GM10248 (cell line): ENCODE data around the gene OSTN.

Source experiments
- CTCF ChIA-PET: fragments of 300-600 bp; sonication (Branson Sonifier 250); formaldehyde crosslinking; extraction: SDS; loops from one replicate; lab custom pipeline; 2021; ENCODE audit warnings: antibody characterized with exemption; lab: Yijun Ruan, JAX
- POLR2A ChIA-PET: fragments of 350-650 bp; sonication (Branson Sonifier 250); formaldehyde crosslinking; extraction: SDS; loops from one replicate; lab custom pipeline; 2020; ENCODE audit warnings: antibody characterized with exemption; lab: Yijun Ruan, JAX
- DNase-seq: peaks from one replicate; pipeline ENCODE4 v3.0.0; 2012; ENCODE audit errors: extremely low spot score
- CTCF ChIP-seq: IDR thresholded peaks from 2 replicates; pipeline ENCODE4 v1.5.1; 2012; ENCODE audit warnings: mild to moderate bottlenecking, low read depth; ENCODE audit errors: extremely low read depth, missing control alignments, control extremely low read depth

The OSTN gene

GRCh38 chr3:191192941-191193340 is 6.1 kb upstream of the OSTN start:
- POLR2A ChIA-PET, result no interaction called here
- no peak for TF ChIP-seq CTCF
- CTCF ChIA-PET, result interaction anchor here (1.4 kb wide), 1 partner anchor 11 kb away, joined by 3 read pairs; no protein-coding TSS in a partner anchor
- DNase-seq, result no peak

- DNase-seq, result no peak
- ChIA-PET POLR2A (no interaction called here), CTCF (interaction anchor here (0.6 to 1.3 kb wide), 3 partner anchors 14 to 34 kb away, joined by 3 to 5 read pairs (median 3); no protein-coding TSS in a partner anchor)
- no peak for TF ChIP-seq CTCF
These were observed 1.2 kb upstream of the OSTN start for GRCh38 chr3:191197761-191198306.

DNA sequence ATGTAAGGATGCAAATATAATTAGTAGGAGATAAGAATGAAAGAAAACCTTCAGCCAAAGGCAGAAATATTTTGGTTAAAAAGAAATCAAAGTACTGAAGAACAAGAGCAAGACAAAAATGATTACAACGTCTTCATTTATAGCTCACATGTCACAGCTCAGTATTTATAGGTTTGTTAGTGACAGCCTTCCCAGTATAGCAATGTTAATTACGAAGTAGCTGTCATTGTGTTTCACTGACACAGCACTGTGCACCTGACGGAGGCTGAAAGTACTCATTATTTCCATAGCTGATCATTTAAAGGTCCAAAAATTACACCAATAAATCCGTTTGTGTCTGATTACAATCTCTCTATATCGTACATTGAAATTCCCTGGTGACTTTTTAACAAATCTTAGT is 561 bp upstream of the OSTN start:
- DNase-seq, result no peak
- TF ChIP-seq CTCF, result no peak
- POLR2A ChIA-PET, result no interaction called here
- CTCF ChIA-PET, result interaction anchor here (0.6 to 1.3 kb wide), 3 partner anchors 14 to 35 kb away, joined by 3 to 5 read pairs (median 3); no protein-coding TSS in a partner anchor

- TF ChIP-seq CTCF, result no peak
- no peak for DNase-seq
- CTCF ChIA-PET, result interaction anchor here (1.7 kb wide), 1 partner anchor 9 kb away, joined by 4 read pairs; no protein-coding TSS in a partner anchor
- POLR2A ChIA-PET, result no interaction called here
These were observed 11.0 kb downstream of the OSTN start for GRCh38 chr3:191210032-191210431.

- ChIA-PET CTCF (no interaction called here), POLR2A (no interaction called here)
- no peak for TF ChIP-seq CTCF
- no peak for DNase-seq
These were observed 17.5 kb downstream of the OSTN start for GRCh38 chr3:191216510-191216909.

GRCh38 chr3:191217301-191217700 is 18.3 kb downstream of the OSTN start:
- ChIA-PET POLR2A (no interaction called here), CTCF (no interaction called here)
- no peak for TF ChIP-seq CTCF
- DNase-seq, result no peak

GRCh38 chr3:191220908-191221307 is 21.9 kb downstream of the OSTN start:
- no peak for DNase-seq
- no peak for TF ChIP-seq CTCF
- CTCF ChIA-PET, result interaction anchor here (1.0 kb wide), 1 partner anchor 12 kb away, joined by 3 read pairs; no protein-coding TSS in a partner anchor
- POLR2A ChIA-PET, result no interaction called here
